ENCODE data around the gene FAM118A.

Gene FAM118A

DNA sequence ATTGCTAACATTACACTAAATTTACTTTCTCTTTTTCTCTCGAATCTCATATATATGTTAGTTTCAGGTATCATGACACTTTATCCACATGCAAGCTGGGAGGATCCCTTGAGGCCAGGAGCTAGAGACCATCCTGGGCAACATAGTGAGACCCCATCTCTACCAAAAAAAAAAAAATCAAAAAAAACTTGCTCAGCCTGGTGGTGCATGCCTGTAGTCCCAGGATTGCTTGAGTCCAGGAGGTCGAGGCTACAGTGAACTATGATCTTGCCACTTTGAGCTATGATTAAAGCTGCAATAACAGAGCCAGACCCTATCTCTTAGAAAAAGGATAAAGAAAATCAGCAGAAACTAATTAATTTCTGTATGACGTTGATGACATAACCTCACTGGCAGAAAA is 28.7 kb upstream of the FAM118A start:
- no peaks in the 10 kb centered on the region for H3K27me3 ChIP-seq (replicated peaks; ENCODE audit: control insufficient read depth, insufficient read depth, low read length, poor library complexity, severe bottlenecking)
- H3K9me3 ChIP-seq (ENCODE audit: control insufficient read depth, low read length): no peaks in the 10 kb centered on the region
- no peak overlapping the region for H3K27ac ChIP-seq (ENCODE audit: insufficient read depth, low read length, poor library complexity, severe bottlenecking)
- H3K4me3 ChIP-seq (ENCODE audit: insufficient read depth, low read depth, low read length, poor library complexity, severe bottlenecking): no peak overlapping the region
- no peaks in the 10 kb centered on the region for H3K4me1 ChIP-seq (ENCODE audit: control insufficient read depth, insufficient read depth, low read length, poor library complexity, severe bottlenecking)
- no peaks in the 10 kb centered on the region for H3K36me3 ChIP-seq (ENCODE audit: control insufficient read depth, insufficient read depth, low read length)
- DNase-seq: no peak

DNA sequence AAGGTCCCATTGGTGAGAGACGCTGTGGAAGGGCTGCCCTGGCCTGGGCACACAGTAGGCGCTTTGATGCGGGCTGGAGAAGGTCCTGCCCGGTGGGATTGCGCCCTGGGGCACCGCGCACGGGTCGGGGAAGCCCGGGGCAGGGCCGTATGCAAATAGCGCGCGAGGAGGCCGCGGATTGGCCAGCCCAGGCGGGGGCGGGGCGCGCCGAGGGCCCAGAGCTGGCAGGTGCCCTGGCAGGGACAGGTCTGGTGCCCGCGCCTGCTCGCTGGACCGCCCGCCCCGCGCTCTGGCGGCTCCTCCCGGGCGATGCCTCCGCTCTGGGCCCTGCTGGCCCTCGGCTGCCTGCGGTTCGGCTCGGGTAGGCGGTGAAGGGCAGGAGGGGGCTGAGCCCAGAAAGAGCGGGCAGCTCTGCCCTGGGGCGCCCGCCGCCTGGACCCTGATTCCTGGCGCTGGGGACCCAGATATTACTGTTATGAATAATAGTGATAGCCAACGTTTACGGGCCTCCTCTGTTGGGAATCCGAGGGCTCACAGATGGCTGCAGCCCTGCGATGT is 24.9 kb upstream of the FAM118A start, which contains the start of gene UPK3A:
Gene UPK3A, plus strand, starts transcription at position 245 of the 558 bp plus-strand sequence. Its CDS starts 65 bp downstream, at position 310.
- H3K4me1 ChIP-seq (ENCODE audit: control insufficient read depth, insufficient read depth, low read length, poor library complexity, severe bottlenecking): no peaks in the 10 kb centered on the region

DNA sequence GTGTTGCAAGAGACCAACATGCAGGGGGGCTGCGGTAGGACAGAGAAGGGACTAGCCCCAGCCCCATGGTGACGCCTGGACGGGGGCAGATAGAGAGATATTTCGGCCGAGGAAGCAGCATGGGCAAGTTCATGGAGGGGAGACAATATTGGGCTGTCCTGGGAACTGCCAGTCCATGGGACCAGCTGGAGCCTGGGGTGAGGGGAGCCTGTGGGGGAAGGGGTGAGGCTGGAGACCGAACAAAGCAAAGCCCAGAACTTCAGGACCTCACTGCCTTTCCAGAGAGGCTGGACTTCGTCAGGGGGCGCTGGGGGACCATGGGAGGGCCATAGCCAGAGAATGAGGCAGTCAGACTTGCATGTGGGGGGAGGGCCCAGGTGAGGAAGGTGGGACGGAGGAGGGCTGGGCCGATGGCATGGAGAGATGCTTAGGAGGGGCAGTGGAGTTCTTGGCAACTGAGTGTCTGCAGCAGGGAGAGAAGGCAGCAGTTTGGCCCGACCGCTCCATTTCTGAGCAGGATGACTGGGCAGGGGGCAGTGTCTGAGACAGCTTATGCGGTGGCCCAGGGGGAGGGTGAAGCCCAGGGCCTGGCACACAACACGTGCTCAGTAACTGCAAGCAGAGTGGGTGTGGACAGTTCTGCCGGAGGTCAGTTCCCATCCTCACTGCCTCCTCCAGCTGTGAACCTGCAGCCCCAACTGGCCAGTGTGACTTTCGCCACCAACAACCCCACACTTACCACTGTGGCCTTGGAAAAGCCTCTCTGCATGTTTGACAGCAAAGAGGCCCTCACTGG is 24.3 kb upstream of the FAM118A start:
- Histone ChIP-seq H3K27me3 (replicated peaks; ENCODE audit: control insufficient read depth, insufficient read depth, low read length, poor library complexity, severe bottlenecking) (no peaks in the 10 kb centered on the region), H3K4me3 (ENCODE audit: insufficient read depth, low read depth, low read length, poor library complexity, severe bottlenecking) (no peak overlapping the region), H3K9me3 (ENCODE audit: control insufficient read depth, low read length) (no peaks in the 10 kb centered on the region), H3K36me3 (ENCODE audit: control insufficient read depth, insufficient read depth, low read length) (no peaks in the 10 kb centered on the region), H3K27ac (ENCODE audit: insufficient read depth, low read length, poor library complexity, severe bottlenecking) (no peak overlapping the region), H3K4me1 (ENCODE audit: control insufficient read depth, insufficient read depth, low read length, poor library complexity, severe bottlenecking) (no peaks in the 10 kb centered on the region)
- no peak for DNase-seq

More for the DNA sequence above, 24.9 kb upstream of the FAM118A start, which contains the start of gene UPK3A:
- Histone ChIP-seq H3K36me3 (ENCODE audit: control insufficient read depth, insufficient read depth, low read length) (no peaks in the 10 kb centered on the region), H3K27me3 (replicated peaks; ENCODE audit: control insufficient read depth, insufficient read depth, low read length, poor library complexity, severe bottlenecking) (no peaks in the 10 kb centered on the region), H3K27ac (ENCODE audit: insufficient read depth, low read length, poor library complexity, severe bottlenecking) (no peak within 1 kb of the TSS), H3K4me3 (ENCODE audit: insufficient read depth, low read depth, low read length, poor library complexity, severe bottlenecking) (no peak within 1 kb of the TSS), H3K9me3 (ENCODE audit: control insufficient read depth, low read length) (no peaks in the 10 kb centered on the region)
- peak; percentile 24 to 42 (median 42) for DNase-seq

DNA sequence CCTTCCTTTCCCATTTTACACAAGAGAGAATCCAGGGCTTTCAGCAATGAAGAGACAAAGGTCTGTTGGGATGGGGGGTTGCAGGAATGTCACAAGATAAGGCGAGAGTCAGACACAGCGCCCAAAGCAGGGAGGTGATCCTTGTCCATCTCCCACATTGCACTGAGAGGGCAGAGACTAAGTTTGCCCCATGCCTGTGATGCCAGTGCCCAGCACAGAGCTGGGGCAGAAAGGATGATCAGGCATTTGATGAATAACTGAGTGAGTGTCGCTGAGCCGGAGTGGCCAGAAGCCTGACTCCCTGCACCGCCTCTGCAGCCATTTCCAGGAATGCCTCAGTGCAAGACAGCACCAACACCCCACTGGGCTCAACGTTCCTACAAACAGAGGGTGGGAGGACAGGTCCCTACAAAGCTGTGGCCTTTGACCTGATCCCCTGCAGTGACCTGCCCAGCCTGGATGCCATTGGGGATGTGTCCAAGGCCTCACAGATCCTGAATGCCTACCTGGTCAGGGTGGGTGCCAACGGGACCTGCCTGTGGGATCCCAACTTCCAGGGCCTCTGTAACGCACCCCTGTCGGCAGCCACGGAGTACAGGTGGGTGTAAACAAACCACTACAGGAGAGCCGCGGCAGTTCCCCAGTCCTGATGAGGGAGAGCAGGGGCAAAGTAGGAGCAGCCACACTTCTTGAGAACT is 22.7 kb upstream of the FAM118A start:
- no peaks in the 10 kb centered on the region for H3K4me1 ChIP-seq (ENCODE audit: control insufficient read depth, insufficient read depth, low read length, poor library complexity, severe bottlenecking)
- H3K27ac ChIP-seq (ENCODE audit: insufficient read depth, low read length, poor library complexity, severe bottlenecking): no peak overlapping the region
- H3K36me3 ChIP-seq (ENCODE audit: control insufficient read depth, insufficient read depth, low read length): no peaks in the 10 kb centered on the region
- H3K4me3 ChIP-seq (ENCODE audit: insufficient read depth, low read depth, low read length, poor library complexity, severe bottlenecking): no peak overlapping the region
- H3K27me3 ChIP-seq (replicated peaks; ENCODE audit: control insufficient read depth, insufficient read depth, low read length, poor library complexity, severe bottlenecking): no peaks in the 10 kb centered on the region
- DNase-seq: no peak
- no peaks in the 10 kb centered on the region for H3K9me3 ChIP-seq (ENCODE audit: control insufficient read depth, low read length)

DNA sequence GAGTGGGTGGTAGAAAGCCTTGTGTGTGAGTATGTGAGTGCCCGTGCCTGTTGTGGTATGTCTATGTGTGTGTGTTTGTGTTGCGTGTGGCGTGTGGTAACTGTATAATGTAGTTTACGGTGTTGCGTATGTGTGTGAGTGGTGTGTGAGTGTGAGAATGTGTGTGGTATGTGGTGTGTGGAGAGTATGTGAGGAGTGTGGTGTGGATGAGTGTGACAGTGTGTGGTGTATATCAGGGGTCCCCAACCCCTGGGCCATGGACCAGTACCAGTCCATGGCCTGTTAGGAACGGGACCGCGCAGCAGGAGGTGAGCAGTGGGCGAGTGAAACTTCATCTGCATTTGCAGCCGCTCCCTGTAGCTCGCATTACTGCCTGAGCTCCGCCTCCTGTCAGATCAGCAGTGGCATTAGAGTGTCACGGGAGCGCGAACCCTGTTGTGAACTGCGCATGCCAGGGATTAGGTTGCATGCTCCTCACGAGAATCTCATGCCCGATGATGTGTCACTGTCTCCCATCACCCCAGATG is 19.3 kb upstream of the FAM118A start:
- Histone ChIP-seq H3K4me1 (ENCODE audit: control insufficient read depth, insufficient read depth, low read length, poor library complexity, severe bottlenecking) (no peaks in the 10 kb centered on the region), H3K4me3 (ENCODE audit: insufficient read depth, low read depth, low read length, poor library complexity, severe bottlenecking) (no peak overlapping the region), H3K9me3 (ENCODE audit: control insufficient read depth, low read length) (no peaks in the 10 kb centered on the region), H3K36me3 (ENCODE audit: control insufficient read depth, insufficient read depth, low read length) (no peaks in the 10 kb centered on the region), H3K27ac (ENCODE audit: insufficient read depth, low read length, poor library complexity, severe bottlenecking) (no peak overlapping the region), H3K27me3 (replicated peaks; ENCODE audit: control insufficient read depth, insufficient read depth, low read length, poor library complexity, severe bottlenecking) (no peaks in the 10 kb centered on the region)
- DNase-seq: no peak

DNA sequence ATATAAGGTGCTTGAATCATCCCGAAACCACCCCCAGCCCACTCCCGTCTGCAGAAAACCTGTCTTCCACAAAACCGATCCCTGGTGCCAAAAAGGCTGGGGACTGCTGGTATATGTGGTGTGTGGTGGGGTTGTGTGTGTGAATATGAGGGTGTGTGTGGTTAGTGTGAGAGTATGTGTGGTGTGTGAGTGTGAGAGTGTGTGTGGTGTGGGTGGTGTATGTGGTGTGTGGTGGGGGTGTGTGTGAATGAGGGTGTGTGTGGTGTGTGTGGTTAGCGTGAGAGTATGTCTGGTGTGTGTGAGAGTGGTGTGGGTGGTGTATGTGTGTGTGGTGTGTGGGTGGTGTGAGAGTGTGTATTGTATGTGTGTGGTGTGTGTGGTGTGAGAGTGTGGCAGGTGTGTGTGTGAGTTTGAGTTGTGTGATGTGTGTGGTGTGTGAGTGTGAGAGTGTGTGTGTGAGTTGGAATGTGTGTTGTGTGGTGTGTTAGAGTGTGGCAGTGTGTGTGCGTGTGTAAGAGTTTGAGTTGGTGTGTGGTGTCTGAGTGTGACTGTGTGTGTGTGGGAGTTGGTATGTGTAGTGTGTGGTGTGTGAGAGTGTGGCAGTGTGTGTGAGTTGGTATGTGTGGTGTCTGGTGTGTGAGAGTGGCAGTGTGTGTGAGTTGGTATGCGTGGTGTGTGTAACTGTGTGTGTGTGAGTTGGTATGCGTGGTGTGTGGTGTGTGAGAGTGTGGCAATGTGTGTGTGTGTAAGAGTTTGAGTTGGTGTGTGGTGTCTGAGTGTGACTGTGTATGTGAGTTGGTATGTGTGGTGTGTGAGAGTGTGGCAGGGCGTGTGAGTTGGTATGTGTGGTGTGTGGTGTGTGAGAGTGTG is 18.4 kb upstream of the FAM118A start:
- Histone ChIP-seq H3K4me3 (ENCODE audit: insufficient read depth, low read depth, low read length, poor library complexity, severe bottlenecking) (no peak overlapping the region), H3K4me1 (ENCODE audit: control insufficient read depth, insufficient read depth, low read length, poor library complexity, severe bottlenecking) (peaks cover 5% of the 10 kb centered on the region), H3K27me3 (replicated peaks; ENCODE audit: control insufficient read depth, insufficient read depth, low read length, poor library complexity, severe bottlenecking) (no peaks in the 10 kb centered on the region), H3K36me3 (ENCODE audit: control insufficient read depth, insufficient read depth, low read length) (no peaks in the 10 kb centered on the region), H3K9me3 (ENCODE audit: control insufficient read depth, low read length) (no peaks in the 10 kb centered on the region), H3K27ac (ENCODE audit: insufficient read depth, low read length, poor library complexity, severe bottlenecking) (no peak overlapping the region)
- no peak for DNase-seq

DNA sequence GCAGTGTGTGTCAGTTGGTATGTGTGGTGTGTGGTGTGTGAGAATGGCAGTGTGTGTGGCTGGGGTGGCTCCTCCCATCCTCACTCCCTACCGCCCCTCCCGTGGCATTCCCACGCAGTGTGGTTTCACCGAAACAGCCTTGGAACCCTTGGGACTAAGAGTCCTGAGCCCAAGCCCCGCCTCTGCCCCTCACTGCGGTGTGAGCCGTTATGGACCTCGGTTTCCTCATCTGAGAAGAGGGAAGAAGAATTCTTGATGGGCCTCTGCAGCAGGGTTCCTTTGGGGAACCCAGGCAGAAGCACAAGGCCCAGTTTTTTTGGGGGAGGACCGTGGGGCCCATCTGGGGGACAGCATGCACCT is 17.8 kb upstream of the FAM118A start:
- Histone ChIP-seq H3K27ac (ENCODE audit: insufficient read depth, low read length, poor library complexity, severe bottlenecking) (no peak overlapping the region), H3K4me3 (ENCODE audit: insufficient read depth, low read depth, low read length, poor library complexity, severe bottlenecking) (no peak overlapping the region), H3K9me3 (ENCODE audit: control insufficient read depth, low read length) (no peaks in the 10 kb centered on the region), H3K4me1 (ENCODE audit: control insufficient read depth, insufficient read depth, low read length, poor library complexity, severe bottlenecking) (peaks cover 10% of the 10 kb centered on the region), H3K27me3 (replicated peaks; ENCODE audit: control insufficient read depth, insufficient read depth, low read length, poor library complexity, severe bottlenecking) (no peaks in the 10 kb centered on the region), H3K36me3 (ENCODE audit: control insufficient read depth, insufficient read depth, low read length) (no peaks in the 10 kb centered on the region)
- DNase-seq: no peak

DNA sequence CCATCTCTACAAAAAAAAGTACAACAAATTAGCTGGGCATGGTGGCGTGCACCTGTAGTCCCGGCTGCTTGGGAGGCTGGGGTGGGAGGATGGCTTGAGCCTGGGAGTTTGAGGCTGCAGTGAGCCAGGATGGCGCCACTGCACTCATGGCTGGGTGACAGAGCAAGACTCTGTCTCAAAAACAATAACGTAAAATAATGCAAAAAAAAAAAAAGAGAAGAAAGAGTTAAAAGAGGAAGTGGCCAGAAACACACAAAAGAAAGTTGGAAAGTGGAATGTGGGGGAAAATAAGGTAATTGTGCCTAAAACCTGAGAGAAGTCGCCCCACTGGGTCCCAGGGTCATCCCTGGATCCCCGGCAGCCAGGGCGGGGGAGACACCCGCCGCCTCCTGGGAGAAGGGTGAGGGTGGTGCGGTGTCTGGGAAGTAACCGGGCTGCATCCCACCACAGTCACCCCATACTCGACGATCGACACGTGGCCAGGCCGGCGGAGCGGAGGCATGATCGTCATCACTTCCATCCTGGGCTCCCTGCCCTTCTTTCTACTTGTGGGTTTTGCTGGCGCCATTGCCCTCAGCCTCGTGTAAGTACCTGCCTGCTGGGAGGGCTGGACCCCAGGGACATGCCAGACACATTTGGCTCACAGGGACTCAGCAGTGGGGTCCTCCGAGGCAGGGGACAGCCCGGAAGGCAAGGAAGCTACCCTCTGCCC is 16.8 kb upstream of the FAM118A start:
- H3K36me3 ChIP-seq (ENCODE audit: control insufficient read depth, insufficient read depth, low read length): no peaks in the 10 kb centered on the region
- H3K4me1 ChIP-seq (ENCODE audit: control insufficient read depth, insufficient read depth, low read length, poor library complexity, severe bottlenecking): peaks cover 12% of the 10 kb centered on the region
- no peak for DNase-seq
- no peaks in the 10 kb centered on the region for H3K9me3 ChIP-seq (ENCODE audit: control insufficient read depth, low read length)
- H3K4me3 ChIP-seq (ENCODE audit: insufficient read depth, low read depth, low read length, poor library complexity, severe bottlenecking): no peak overlapping the region
- H3K27ac ChIP-seq (ENCODE audit: insufficient read depth, low read length, poor library complexity, severe bottlenecking): no peak overlapping the region
- no peaks in the 10 kb centered on the region for H3K27me3 ChIP-seq (replicated peaks; ENCODE audit: control insufficient read depth, insufficient read depth, low read length, poor library complexity, severe bottlenecking)

DNA sequence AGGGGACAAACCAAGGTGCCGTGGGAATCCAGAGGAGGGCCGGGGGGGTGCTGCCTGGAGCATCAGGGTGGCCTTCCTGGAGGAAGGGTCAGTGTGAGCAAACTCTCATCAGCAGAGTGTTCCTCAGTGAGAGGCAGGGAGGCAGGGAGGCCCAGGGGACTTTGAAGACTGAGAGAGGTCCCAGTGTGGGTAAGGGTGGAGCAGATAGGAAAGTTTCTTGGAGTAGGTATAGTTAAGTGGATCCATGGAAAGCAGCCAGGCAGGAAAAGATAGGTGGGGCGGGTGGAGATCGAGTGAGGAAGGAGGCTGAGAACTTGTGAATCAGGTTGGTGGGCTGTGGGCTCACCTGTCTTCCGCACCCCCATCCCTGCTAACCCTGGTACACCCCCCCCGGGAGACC is 15.7 kb upstream of the FAM118A start:
- no peak for DNase-seq
- no peak overlapping the region for H3K27ac ChIP-seq (ENCODE audit: insufficient read depth, low read length, poor library complexity, severe bottlenecking)
- no peaks in the 10 kb centered on the region for H3K27me3 ChIP-seq (replicated peaks; ENCODE audit: control insufficient read depth, insufficient read depth, low read length, poor library complexity, severe bottlenecking)
- H3K4me3 ChIP-seq (ENCODE audit: insufficient read depth, low read depth, low read length, poor library complexity, severe bottlenecking): no peak overlapping the region
- no peaks in the 10 kb centered on the region for H3K9me3 ChIP-seq (ENCODE audit: control insufficient read depth, low read length)
- H3K36me3 ChIP-seq (ENCODE audit: control insufficient read depth, insufficient read depth, low read length): no peaks in the 10 kb centered on the region
- H3K4me1 ChIP-seq (ENCODE audit: control insufficient read depth, insufficient read depth, low read length, poor library complexity, severe bottlenecking): peaks cover 12% of the 10 kb centered on the region
